ENCODE results near the gene PRKCD.

PRKCD gene

GRCh38 chr3:53120336-53120735, 40.7 kb upstream of the PRKCD start:
- no peak overlapping the region for H3K27ac ChIP-seq
- no peak for TF ChIP-seq ZFX (IDR thresholded peaks at IDR 0.05; ENCODE audit: borderline replicate concordance)
- no peak for TF ChIP-seq CTCF (IDR thresholded peaks at IDR 0.05)

DNA sequence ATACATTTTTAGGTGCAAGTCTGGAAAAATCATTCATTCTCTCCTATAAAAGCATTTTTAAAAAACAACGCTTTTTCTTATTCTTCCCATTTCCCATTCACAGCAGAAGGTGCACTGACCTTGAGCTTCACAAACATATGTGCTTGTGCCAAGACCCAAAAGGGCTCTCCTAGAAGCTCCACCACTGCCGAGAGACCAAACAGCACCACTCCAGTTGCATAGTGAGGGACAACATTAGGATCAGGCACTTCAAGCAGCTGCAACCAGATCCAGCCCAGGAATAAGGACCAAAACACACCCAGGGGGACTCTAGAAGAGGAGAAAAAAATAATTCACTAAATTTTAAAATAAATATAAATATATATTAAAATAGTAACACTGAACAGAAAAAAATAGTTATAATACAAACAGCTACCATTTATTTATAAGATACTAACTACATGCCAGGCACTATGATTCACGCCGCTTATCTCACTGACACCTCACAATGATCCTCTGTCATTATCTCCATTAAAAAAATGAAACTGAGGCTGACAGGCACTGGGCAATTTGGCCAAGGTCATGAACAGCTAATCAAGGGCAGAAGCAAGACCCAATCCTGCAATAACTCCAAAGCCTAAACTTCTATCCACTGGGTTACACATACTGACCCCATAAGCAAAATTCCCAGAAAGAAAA, 38.6 kb upstream of the PRKCD start:
- TF ChIP-seq ZFX (IDR thresholded peaks at IDR 0.05; ENCODE audit: borderline replicate concordance), result no peak
- TF ChIP-seq CTCF (IDR thresholded peaks at IDR 0.05), result no peak
- no peak overlapping the region for H3K27ac ChIP-seq

DNA sequence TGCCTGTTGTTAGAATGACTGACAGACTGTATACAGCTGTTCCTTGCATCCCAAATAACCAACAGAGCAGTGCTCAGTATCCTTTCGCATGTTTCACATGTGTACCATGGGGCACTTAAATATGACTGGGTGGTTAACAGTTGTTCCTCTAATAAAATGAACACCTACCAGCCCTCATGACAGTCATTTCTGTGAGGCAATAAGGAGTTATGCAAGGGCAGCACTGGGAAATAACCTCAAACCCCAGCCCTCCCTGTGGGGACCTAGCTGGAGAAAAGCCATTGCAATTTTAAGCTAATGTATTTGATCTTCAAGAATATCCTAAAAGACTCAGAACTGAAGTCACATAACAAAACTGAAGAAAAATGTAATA, 38.1 kb upstream of the PRKCD start:
- no peak overlapping the region for H3K27ac ChIP-seq
- no peak for TF ChIP-seq CTCF (IDR thresholded peaks at IDR 0.05)
- TF ChIP-seq ZFX (IDR thresholded peaks at IDR 0.05; ENCODE audit: borderline replicate concordance), result no peak

GRCh38 chr3:53123510-53123909, 37.5 kb upstream of the PRKCD start:
- H3K27ac ChIP-seq, result no peak overlapping the region
- TF ChIP-seq ZFX (IDR thresholded peaks at IDR 0.05; ENCODE audit: borderline replicate concordance), result no peak
- no peak for TF ChIP-seq CTCF (IDR thresholded peaks at IDR 0.05)

DNA sequence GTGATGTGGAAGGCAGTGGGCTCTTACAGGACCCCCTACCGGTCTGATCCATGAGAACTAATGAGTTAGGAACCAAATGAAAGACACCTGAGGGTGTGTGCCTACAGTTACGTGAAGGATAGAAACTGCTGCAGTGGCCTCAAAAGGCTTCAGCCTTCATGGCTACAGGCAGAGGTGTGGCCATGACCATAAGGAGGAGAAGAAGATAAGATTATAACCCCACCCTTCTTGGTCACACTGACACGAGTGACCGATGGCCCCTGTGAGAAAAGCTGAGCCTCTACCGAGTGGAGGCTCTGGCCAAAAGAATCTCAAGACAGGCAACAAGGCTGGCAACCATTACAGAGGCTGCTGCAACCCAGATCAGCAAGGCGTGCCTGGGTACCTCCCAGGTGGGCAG, 37.1 kb upstream of the PRKCD start:
- TF ChIP-seq ZFX (IDR thresholded peaks at IDR 0.05; ENCODE audit: borderline replicate concordance) (no peak), CTCF (IDR thresholded peaks at IDR 0.05) (no peak)
- no peak overlapping the region for H3K27ac ChIP-seq

GRCh38 chr3:53126601-53127000, 34.4 kb upstream of the PRKCD start:
- TF ChIP-seq ZFX (IDR thresholded peaks at IDR 0.05; ENCODE audit: borderline replicate concordance), result no peak
- TF ChIP-seq CTCF (IDR thresholded peaks at IDR 0.05), result no peak
- H3K27ac ChIP-seq, result no peak overlapping the region

DNA sequence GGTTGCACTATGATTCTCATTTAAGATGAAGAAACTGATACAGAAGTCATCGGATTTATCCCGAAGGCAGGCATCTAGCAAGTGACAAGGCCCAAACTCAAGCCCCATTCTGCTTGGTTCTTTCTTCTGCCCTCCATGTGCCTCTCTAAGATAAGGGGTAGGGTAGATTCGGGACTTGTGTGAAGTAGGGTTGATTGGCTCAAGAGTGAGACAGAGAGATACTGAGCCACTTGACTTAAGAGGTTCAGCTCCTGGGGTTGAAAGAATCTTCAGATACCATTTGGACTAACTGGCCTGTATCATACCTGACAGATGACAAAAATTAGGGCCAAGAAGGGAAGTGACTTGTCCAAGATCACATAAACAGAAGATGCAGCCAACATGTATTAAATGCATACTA, 31.7 kb upstream of the PRKCD start:
- peak overlapping the region; percentile 71 for H3K27ac ChIP-seq
- TF ChIP-seq ZFX (IDR thresholded peaks at IDR 0.05; ENCODE audit: borderline replicate concordance) (no peak), CTCF (IDR thresholded peaks at IDR 0.05) (no peak)
